Loucy (cell line): Measurements from ENCODE around the gene KRT24.

Experiments used
- CTCF ChIP-seq: fragments of 200-600 bp; sonication (generic); conservative IDR thresholded peaks from 2 replicates; pipeline ENCODE4 v1.5.1; 2014; ENCODE audit warnings: mild to moderate bottlenecking, antibody characterized with exemption, low read length
- EZH2phosphoT487 ChIP-seq: fragments of 200-600 bp; IDR thresholded peaks from 2 replicates; pipeline ENCODE4 v1.6.1; 2018; ENCODE audit warnings: antibody characterized with exemption, mild to moderate bottlenecking, moderate library complexity, borderline replicate concordance

DNA sequence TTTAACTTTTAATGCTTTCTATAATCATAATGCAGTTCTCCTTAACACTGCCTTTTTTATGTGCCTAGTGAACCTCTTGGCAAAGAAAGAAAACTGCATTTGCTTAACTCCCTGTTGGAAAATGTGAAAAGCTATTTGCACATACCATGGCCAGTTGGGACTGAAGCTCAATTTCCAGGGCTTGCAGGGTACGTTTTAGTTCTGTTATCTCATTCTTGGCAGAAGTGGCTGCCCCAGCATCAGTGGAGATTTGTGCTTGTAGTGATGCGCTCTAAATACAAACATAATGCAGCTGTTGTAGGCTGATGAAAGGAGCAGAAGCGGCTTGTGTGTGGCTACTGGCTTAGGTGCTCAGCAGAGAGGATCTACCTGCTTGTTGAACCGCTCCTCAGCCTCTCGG is 3.7 kb downstream of the KRT24 start:
- TF ChIP-seq CTCF = no peak
- TF ChIP-seq EZH2phosphoT487 = no peak
